Measurements from ENCODE around the gene RHOD. TPM values are rescaled to one million over a fixed set of nuclear protein-coding genes. Genes with fewer than 3 reads are reported as not detected.
A peak's percentile ranks its signal among the peaks of the same experiment; 100 is the strongest.

RHOD gene
- total RNA-seq, 1 experiment from 2014 or later: 13.1 TPM

GRCh38 chr11:67072295-67072694, 15.6 kb downstream of the RHOD start:
- no peaks in the 10 kb centered on the region; the same call in 1 of the 2 replicates for H3K27me3 Mint-ChIP-seq (ENCODE audit: low read depth)
- CTCF ChIA-PET: interaction anchor here (0.6 to 7.8 kb wide), 8 partner anchors 10 to 329 kb away, joined by 3 to 82 read pairs (median 6); partner anchors contain the start of genes KDM2A, PPP1CA and RHOD
- H3K27ac Mint-ChIP-seq: no peak overlapping the region
- no peaks in the 10 kb centered on the region for H3K9me3 Mint-ChIP-seq
- no peaks in the 10 kb centered on the region for H3K36me3 Mint-ChIP-seq
- H3K4me1 Mint-ChIP-seq: peaks cover 9% of the 10 kb centered on the region
- H3K4me3 Mint-ChIP-seq: no peak overlapping the region
- TF ChIP-seq, protein P1, sequence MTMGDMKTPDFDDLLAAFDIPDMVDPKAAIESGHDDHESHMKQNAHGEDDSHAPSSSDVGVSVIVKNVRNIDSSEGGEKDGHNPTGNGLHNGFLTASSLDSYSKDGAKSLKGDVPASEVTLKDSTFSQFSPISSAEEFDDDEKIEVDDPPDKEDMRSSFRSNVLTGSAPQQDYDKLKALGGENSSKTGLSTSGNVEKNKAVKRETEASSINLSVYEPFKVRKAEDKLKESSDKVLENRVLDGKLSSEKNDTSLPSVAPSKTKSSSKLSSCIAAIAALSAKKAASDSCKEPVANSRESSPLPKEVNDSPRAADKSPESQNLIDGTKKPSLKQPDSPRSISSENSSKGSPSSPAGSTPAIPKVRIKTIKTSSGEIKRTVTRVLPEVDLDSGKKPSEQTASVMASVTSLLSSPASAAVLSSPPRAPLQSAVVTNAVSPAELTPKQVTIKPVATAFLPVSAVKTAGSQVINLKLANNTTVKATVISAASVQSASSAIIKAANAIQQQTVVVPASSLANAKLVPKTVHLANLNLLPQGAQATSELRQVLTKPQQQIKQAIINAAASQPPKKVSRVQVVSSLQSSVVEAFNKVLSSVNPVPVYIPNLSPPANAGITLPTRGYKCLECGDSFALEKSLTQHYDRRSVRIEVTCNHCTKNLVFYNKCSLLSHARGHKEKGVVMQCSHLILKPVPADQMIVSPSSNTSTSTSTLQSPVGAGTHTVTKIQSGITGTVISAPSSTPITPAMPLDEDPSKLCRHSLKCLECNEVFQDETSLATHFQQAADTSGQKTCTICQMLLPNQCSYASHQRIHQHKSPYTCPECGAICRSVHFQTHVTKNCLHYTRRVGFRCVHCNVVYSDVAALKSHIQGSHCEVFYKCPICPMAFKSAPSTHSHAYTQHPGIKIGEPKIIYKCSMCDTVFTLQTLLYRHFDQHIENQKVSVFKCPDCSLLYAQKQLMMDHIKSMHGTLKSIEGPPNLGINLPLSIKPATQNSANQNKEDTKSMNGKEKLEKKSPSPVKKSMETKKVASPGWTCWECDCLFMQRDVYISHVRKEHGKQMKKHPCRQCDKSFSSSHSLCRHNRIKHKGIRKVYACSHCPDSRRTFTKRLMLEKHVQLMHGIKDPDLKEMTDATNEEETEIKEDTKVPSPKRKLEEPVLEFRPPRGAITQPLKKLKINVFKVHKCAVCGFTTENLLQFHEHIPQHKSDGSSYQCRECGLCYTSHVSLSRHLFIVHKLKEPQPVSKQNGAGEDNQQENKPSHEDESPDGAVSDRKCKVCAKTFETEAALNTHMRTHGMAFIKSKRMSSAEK (CRISPR knock-in tag; IDR thresholded peaks at IDR 0.05; ENCODE audit: borderline replicate concordance): no peak
- POLR2A ChIA-PET: interaction anchor here (0.6 to 1.4 kb wide), 2 partner anchors 17 to 47 kb away, joined by 3 to 5 read pairs; partner anchors contain the start of gene KDM2A
- ATAC-seq (no peak), DNase-seq (ENCODE audit: low spot score) (no peak)

GRCh38 chr11:67073908-67074307, 17.3 kb downstream of the RHOD start:
- TF ChIP-seq SP1 (CRISPR knock-in tag; conservative IDR thresholded peaks at IDR 0.05) (no peak), GABPB1 (CRISPR knock-in tag; IDR thresholded peaks at IDR 0.05) (peak; percentile 87), NR3C1 (CRISPR knock-in tag; conservative IDR thresholded peaks at IDR 0.05; ENCODE audit: low read depth) (no peak), HMGA2 (CRISPR knock-in tag; IDR thresholded peaks at IDR 0.05) (peak; percentile 67; the same call in 1 of the 2 replicates), ZMAT4 (CRISPR knock-in tag; IDR thresholded peaks at IDR 0.05) (no peak)
- ATAC-seq (no peak), DNase-seq (ENCODE audit: low spot score) (peak; percentile 46)
- H3K27ac Mint-ChIP-seq: 0 out of 2 replicates have a peak overlapping the region, but pooled peaks have one; percentile 5
- H3K36me3 Mint-ChIP-seq: no peaks in the 10 kb centered on the region
- POLR2A ChIA-PET: interaction anchor here (0.8 kb wide), 1 partner anchor 115 kb away, joined by 3 read pairs; the partner anchor contains the start of gene PC
- peaks cover 15% of the 10 kb centered on the region for H3K4me1 Mint-ChIP-seq
- no peak overlapping the region for H3K4me3 Mint-ChIP-seq
- H3K9me3 Mint-ChIP-seq: no peaks in the 10 kb centered on the region
- CTCF ChIA-PET: interaction anchor here (1.1 to 7.8 kb wide), 9 partner anchors 8 to 327 kb away, joined by 3 to 82 read pairs (median 5); partner anchors contain the start of genes KDM2A, PPP1CA and RHOD
- no peaks in the 10 kb centered on the region; the same call in 1 of the 2 replicates for H3K27me3 Mint-ChIP-seq (ENCODE audit: low read depth)

- DNase-seq (ENCODE audit: low spot score): no peak
- H3K4me1 Mint-ChIP-seq: peaks cover 19% of the 10 kb centered on the region
- TF ChIP-seq, protein P2, sequence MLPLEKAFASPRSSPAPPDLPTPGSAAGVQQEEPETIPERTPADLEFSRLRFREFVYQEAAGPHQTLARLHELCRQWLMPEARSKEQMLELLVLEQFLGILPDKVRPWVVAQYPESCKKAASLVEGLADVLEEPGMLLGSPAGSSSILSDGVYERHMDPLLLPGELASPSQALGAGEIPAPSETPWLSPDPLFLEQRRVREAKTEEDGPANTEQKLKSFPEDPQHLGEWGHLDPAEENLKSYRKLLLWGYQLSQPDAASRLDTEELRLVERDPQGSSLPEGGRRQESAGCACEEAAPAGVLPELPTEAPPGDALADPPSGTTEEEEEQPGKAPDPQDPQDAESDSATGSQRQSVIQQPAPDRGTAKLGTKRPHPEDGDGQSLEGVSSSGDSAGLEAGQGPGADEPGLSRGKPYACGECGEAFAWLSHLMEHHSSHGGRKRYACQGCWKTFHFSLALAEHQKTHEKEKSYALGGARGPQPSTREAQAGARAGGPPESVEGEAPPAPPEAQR (CRISPR knock-in tag; IDR thresholded peaks at IDR 0.05): no peak
- TF ChIP-seq, protein P3, sequence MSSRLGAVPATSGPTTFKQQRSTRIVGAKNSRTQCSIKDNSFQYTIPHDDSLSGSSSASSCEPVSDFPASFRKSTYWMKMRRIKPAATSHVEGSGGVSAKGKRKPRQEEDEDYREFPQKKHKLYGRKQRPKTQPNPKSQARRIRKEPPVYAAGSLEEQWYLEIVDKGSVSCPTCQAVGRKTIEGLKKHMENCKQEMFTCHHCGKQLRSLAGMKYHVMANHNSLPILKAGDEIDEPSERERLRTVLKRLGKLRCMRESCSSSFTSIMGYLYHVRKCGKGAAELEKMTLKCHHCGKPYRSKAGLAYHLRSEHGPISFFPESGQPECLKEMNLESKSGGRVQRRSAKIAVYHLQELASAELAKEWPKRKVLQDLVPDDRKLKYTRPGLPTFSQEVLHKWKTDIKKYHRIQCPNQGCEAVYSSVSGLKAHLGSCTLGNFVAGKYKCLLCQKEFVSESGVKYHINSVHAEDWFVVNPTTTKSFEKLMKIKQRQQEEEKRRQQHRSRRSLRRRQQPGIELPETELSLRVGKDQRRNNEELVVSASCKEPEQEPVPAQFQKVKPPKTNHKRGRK (CRISPR knock-in tag; IDR thresholded peaks at IDR 0.05; ENCODE audit: borderline replicate concordance): no peak
- TF ChIP-seq ESRRA (CRISPR knock-in tag; IDR thresholded peaks at IDR 0.05; ENCODE audit: borderline replicate concordance) (no peak), ETV6 (CRISPR knock-in tag; IDR thresholded peaks at IDR 0.05) (no peak), NFE2L1 (CRISPR knock-in tag; IDR thresholded peaks at IDR 0.05) (no peak)
- TF ChIP-seq, protein P4, sequence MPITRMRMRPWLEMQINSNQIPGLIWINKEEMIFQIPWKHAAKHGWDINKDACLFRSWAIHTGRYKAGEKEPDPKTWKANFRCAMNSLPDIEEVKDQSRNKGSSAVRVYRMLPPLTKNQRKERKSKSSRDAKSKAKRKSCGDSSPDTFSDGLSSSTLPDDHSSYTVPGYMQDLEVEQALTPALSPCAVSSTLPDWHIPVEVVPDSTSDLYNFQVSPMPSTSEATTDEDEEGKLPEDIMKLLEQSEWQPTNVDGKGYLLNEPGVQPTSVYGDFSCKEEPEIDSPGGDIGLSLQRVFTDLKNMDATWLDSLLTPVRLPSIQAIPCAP (CRISPR knock-in tag; IDR thresholded peaks at IDR 0.05): no peak
- no peaks in the 10 kb centered on the region for H3K36me3 Mint-ChIP-seq
- ChIA-PET POLR2A (interaction anchor here (0.6 kb wide), 1 partner anchor 8 kb away, joined by 5 read pairs; no protein-coding TSS in a partner anchor), CTCF (interaction anchor here (0.6 to 1.0 kb wide), 3 partner anchors 19 to 159 kb away, joined by 3 to 4 read pairs (median 4); no protein-coding TSS in a partner anchor)
- H3K27ac Mint-ChIP-seq: peak overlapping the region; percentile 84
- no peaks in the 10 kb centered on the region; the same call in 1 of the 2 replicates for H3K27me3 Mint-ChIP-seq (ENCODE audit: low read depth)
- no peaks in the 10 kb centered on the region for H3K9me3 Mint-ChIP-seq
- ATAC-seq: no peak
- H3K4me3 Mint-ChIP-seq: no peak overlapping the region
Observed at GRCh38 chr11:67076202-67076601, 19.6 kb downstream of the RHOD start.

Measured in WTC11 (cell line).